Caco-2 (cell line): ENCODE data around the gene CYP4F8. TPM values are rescaled to one million over a fixed set of nuclear protein-coding genes. Genes with fewer than 3 reads are reported as not detected.

Experiments used
- BruUV-seq: library from RNA; stranded (reverse); fragments of 400-500 nt; replicated peaks from 2 replicates; lab custom pipeline; 2021; lab: Mats Ljungman, UMichigan
- CTCF ChIA-PET: fragments of 300-600 bp; sonication (Branson Sonifier 250); formaldehyde crosslinking; loops from one replicate; lab custom pipeline; 2022; ENCODE audit warnings: antibody characterized with exemption; lab: Charles Lee
- POLR2A ChIA-PET: fragments of 300-600 bp; sonication (Branson Sonifier 250); formaldehyde crosslinking; loops from one replicate; lab custom pipeline; 2022; ENCODE audit warnings: antibody characterized with exemption; lab: Charles Lee
- DNase-seq, 2 experiments: peaks; one replicate each; pipeline versions ENCODE4 v3.0.0 to v3.0.0-alpha.2; 2020 to 2022
- H3K27me3 ChIP-seq: replicated peaks from 2 replicates; pipeline ENCODE4 v1.6.0; 2011; ENCODE audit warnings: low read length; ENCODE audit not compliant: control insufficient read depth, insufficient read depth
- H3K36me3 ChIP-seq: 2 replicates; pipeline ENCODE4 v1.5.1; 2011; ENCODE audit warnings: low read length; ENCODE audit not compliant: control insufficient read depth, insufficient read depth
- H3K4me1 ChIP-seq: fragments of 250-450 bp; sonication (Bioruptor Pico); 2 replicates; pipeline ENCODE4 v1.5.1; 2020; ENCODE audit warnings: mild to moderate bottlenecking
- H3K4me3 ChIP-seq: 2 replicates; pipeline ENCODE4 v1.5.1; 2011; ENCODE audit warnings: low read depth, mild to moderate bottlenecking, control low read depth, low read length
- H3K9me3 ChIP-seq: fragments of 250-450 bp; sonication (Bioruptor Pico); 2 replicates; pipeline ENCODE4 v1.5.1; 2020; ENCODE audit warnings: mild to moderate bottlenecking, moderate library complexity
- H3K27ac Mint-ChIP-seq: one replicate; pipeline ENCODE4 v1.8.0; 2022; ENCODE audit warnings: mixed read lengths; ENCODE audit not compliant: unreplicated experiment
- H3K27me3 Mint-ChIP-seq: one replicate; pipeline ENCODE4 v1.8.0; 2022; ENCODE audit warnings: mixed read lengths; ENCODE audit not compliant: insufficient read depth, unreplicated experiment
- H3K36me3 Mint-ChIP-seq: one replicate; pipeline ENCODE4 v1.8.0; 2022; ENCODE audit warnings: mild to moderate bottlenecking, mixed read lengths; ENCODE audit not compliant: insufficient read depth, unreplicated experiment
- H3K4me1 Mint-ChIP-seq: one replicate; pipeline ENCODE4 v1.8.0; 2022; ENCODE audit warnings: low read depth, mixed read lengths; ENCODE audit not compliant: unreplicated experiment
- H3K4me3 Mint-ChIP-seq: one replicate; pipeline ENCODE4 v1.8.0; 2022; ENCODE audit warnings: mild to moderate bottlenecking, moderate library complexity, mixed read lengths; ENCODE audit not compliant: unreplicated experiment
- H3K9me3 Mint-ChIP-seq: one replicate; pipeline ENCODE4 v1.8.0; 2022; ENCODE audit warnings: mixed read lengths; ENCODE audit not compliant: unreplicated experiment
- intact Hi-C: fragments of 100-400 bp; cut with micrococcal nuclease; formaldehyde crosslinking; loops from one replicate; pipeline ENCODE4 v1.10.0; 2022; ENCODE audit not compliant: unreplicated experiment
- total RNA-seq: library from RNA; stranded (reverse); gene quantifications from 2 replicates; pipeline ENCODE4 v1.2.3, GENCODE V29; 2022
- TF ChIP-seq, protein P1 (sequence below), 2 experiments: fragments of 200-600 bp in 1 of 2; IDR thresholded peaks; 1 replicate in 1 of 2; 2 replicates in 1 of 2; pipeline versions ENCODE4 v1.5.1 to v1.8.0; 2011 to 2022; ENCODE audit warnings: antibody characterized with exemption in 1 of 2, control low read depth in 1 of 2, inconsistent platforms in 1 of 2, low read depth in 1 of 2, low read length in 1 of 2, mild to moderate bottlenecking in 1 of 2, moderate library complexity in 1 of 2; ENCODE audit not compliant: insufficient read depth in 1 of 2, severe bottlenecking in 1 of 2, unreplicated experiment in 1 of 2

Gene CYP4F8
- total RNA-seq, 1 experiment from 2014 or later = not detected

DNA sequence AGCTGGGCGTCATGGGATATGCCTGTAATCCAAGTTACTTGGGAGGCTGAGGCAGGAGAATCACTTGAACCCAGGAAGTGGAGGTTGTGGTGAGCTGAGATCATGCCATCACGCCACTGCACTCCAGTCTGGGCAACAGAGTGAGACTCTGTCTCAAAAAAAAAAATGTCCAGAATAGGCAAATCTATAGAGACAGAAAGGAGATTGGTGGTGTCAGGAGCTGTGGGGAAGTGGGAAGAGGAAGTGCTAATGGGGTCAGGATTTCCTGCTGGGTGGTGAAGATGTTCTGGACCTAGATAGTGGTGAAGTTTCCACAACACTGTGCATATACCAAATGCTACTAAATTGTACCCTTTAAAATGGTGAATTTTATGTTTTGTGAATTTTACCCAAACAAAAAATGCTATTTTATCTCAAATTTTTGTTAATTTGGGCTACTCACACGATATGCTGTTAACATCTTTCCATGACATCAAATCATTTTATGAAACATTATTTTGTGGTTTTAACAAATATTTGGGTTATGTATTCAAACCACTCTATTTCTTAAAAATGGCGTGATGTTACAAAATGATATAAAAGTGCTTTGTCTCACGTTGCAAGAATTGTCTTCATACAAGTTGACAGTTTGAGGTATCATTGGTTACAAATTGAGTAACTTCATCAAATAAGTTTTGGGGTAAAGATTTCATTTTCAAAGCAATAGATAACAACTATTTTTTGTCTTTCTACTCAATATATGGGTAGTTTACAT lies 18.2 kb downstream of the CYP4F8 start:
- Mint-ChIP-seq H3K27ac (no peak overlapping the region), H3K4me3 (no peak overlapping the region), H3K4me1 (no peaks in the 10 kb centered on the region), H3K9me3 (no peaks in the 10 kb centered on the region), H3K27me3 (peaks cover 3% of the 10 kb centered on the region), H3K36me3 (no peaks in the 10 kb centered on the region)
- no peaks in the 10 kb centered on the region; the same call in 1 of the 2 replicates for H3K27me3 ChIP-seq
- no peak for DNase-seq
- H3K36me3 ChIP-seq = no peaks in the 10 kb centered on the region
- ChIA-PET CTCF (no interaction called here), POLR2A (no interaction called here)
- H3K9me3 ChIP-seq = no peaks in the 10 kb centered on the region
- TF ChIP-seq, protein P1, sequence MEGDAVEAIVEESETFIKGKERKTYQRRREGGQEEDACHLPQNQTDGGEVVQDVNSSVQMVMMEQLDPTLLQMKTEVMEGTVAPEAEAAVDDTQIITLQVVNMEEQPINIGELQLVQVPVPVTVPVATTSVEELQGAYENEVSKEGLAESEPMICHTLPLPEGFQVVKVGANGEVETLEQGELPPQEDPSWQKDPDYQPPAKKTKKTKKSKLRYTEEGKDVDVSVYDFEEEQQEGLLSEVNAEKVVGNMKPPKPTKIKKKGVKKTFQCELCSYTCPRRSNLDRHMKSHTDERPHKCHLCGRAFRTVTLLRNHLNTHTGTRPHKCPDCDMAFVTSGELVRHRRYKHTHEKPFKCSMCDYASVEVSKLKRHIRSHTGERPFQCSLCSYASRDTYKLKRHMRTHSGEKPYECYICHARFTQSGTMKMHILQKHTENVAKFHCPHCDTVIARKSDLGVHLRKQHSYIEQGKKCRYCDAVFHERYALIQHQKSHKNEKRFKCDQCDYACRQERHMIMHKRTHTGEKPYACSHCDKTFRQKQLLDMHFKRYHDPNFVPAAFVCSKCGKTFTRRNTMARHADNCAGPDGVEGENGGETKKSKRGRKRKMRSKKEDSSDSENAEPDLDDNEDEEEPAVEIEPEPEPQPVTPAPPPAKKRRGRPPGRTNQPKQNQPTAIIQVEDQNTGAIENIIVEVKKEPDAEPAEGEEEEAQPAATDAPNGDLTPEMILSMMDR (IDR thresholded peaks at IDR 0.05; ENCODE audit: insufficient read depth in 1 of 2, low read depth in 1 of 2, low read length in 1 of 2, severe bottlenecking in 1 of 2, unreplicated experiment in 1 of 2) = no peak
- H3K4me3 ChIP-seq = no peak overlapping the region
- no TSS peak for BruUV-seq
- intact Hi-C loops = loop anchor here (5.0 kb wide), 1 partner anchor 549 kb away; no protein-coding TSS in a partner anchor
- no peaks in the 10 kb centered on the region for H3K4me1 ChIP-seq

GRCh38 chr19:15634105-15634504 lies 19.1 kb downstream of the CYP4F8 start:
- Mint-ChIP-seq H3K36me3 (no peaks in the 10 kb centered on the region), H3K4me3 (no peak overlapping the region), H3K27ac (no peak overlapping the region), H3K27me3 (peaks cover 3% of the 10 kb centered on the region), H3K9me3 (no peaks in the 10 kb centered on the region), H3K4me1 (no peaks in the 10 kb centered on the region)
- H3K9me3 ChIP-seq = no peaks in the 10 kb centered on the region
- H3K4me1 ChIP-seq = no peaks in the 10 kb centered on the region
- H3K4me3 ChIP-seq = no peak overlapping the region
- H3K36me3 ChIP-seq = no peaks in the 10 kb centered on the region
- no peak for DNase-seq
- intact Hi-C loops = loop anchor here (5.0 kb wide), 1 partner anchor 548 kb away; no protein-coding TSS in a partner anchor
- TF ChIP-seq, protein P1 (IDR thresholded peaks at IDR 0.05; ENCODE audit: insufficient read depth in 1 of 2, low read depth in 1 of 2, low read length in 1 of 2, severe bottlenecking in 1 of 2, unreplicated experiment in 1 of 2) = no peak
- H3K27me3 ChIP-seq = no peaks in the 10 kb centered on the region; the same call in 1 of the 2 replicates
- ChIA-PET POLR2A (no interaction called here), CTCF (no interaction called here)
- BruUV-seq = no TSS peak

GRCh38 chr19:15635016-15635805 lies 20.2 kb downstream of the CYP4F8 start:
- H3K9me3 ChIP-seq = no peaks in the 10 kb centered on the region
- H3K4me3 ChIP-seq = no peak overlapping the region
- H3K4me3 Mint-ChIP-seq = no peak overlapping the region
- H3K4me1 ChIP-seq = no peaks in the 10 kb centered on the region
- peaks cover 3% of the 10 kb centered on the region for H3K27me3 Mint-ChIP-seq
- intact Hi-C loops = no loop called here
- no peaks in the 10 kb centered on the region for H3K36me3 ChIP-seq
- CTCF ChIA-PET = no interaction called here
- TF ChIP-seq, protein P1 (IDR thresholded peaks at IDR 0.05; ENCODE audit: insufficient read depth in 1 of 2, low read depth in 1 of 2, low read length in 1 of 2, severe bottlenecking in 1 of 2, unreplicated experiment in 1 of 2) = no peak
- no peaks in the 10 kb centered on the region; the same call in 1 of the 2 replicates for H3K27me3 ChIP-seq
- H3K27ac Mint-ChIP-seq = no peak overlapping the region
- no peaks in the 10 kb centered on the region for H3K36me3 Mint-ChIP-seq
- POLR2A ChIA-PET = no interaction called here
- H3K9me3 Mint-ChIP-seq = no peaks in the 10 kb centered on the region
- BruUV-seq = no TSS peak
- DNase-seq = no peak
- H3K4me1 Mint-ChIP-seq = no peaks in the 10 kb centered on the region
